Measurements from ENCODE around the gene APOL6.

DNA sequence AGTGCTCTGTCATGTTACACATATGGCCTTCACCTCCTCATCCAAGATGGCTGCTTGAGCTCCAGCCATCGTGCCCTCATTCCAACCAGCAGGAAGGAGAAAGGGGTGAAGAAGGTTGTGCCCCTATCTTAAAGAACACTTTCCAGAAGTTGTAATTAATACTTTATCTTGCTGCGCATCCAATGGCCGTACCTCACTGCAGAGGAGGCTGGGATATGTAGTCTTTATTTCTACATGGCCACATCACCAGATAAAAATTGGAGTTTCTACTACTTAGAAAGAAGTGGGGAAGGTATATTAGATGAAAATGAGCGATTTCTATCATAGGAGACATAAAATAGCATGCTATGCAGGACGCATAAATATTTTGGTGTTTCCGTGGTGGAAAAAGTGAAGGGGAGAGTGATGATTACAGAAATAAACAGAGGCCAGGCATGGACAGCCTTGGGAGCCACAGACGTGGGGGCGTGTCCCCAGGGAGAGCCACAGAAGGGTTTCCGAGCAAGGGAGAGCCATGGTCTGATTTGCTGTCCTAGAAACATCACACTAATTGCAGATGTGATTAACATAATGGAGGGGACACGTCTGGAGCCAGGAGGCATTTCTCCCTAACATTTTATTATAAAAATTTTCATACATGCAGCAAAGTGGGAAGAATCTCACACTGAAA lies 22.3 kb upstream of the APOL6 start:
- TF ChIP-seq, protein P1, sequence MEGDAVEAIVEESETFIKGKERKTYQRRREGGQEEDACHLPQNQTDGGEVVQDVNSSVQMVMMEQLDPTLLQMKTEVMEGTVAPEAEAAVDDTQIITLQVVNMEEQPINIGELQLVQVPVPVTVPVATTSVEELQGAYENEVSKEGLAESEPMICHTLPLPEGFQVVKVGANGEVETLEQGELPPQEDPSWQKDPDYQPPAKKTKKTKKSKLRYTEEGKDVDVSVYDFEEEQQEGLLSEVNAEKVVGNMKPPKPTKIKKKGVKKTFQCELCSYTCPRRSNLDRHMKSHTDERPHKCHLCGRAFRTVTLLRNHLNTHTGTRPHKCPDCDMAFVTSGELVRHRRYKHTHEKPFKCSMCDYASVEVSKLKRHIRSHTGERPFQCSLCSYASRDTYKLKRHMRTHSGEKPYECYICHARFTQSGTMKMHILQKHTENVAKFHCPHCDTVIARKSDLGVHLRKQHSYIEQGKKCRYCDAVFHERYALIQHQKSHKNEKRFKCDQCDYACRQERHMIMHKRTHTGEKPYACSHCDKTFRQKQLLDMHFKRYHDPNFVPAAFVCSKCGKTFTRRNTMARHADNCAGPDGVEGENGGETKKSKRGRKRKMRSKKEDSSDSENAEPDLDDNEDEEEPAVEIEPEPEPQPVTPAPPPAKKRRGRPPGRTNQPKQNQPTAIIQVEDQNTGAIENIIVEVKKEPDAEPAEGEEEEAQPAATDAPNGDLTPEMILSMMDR (IDR thresholded peaks at IDR 0.05; ENCODE audit: extremely low read depth in 1 of 2, insufficient read depth in 1 of 2, low read depth in 1 of 2, low read length in 2 of 2): no peak
- TF ChIP-seq JUN (IDR thresholded peaks at IDR 0.05; ENCODE audit: borderline replicate concordance, insufficient read depth, insufficient read length, low read depth): no peak
- no peak for TF ChIP-seq GATA2 (IDR thresholded peaks at IDR 0.05; ENCODE audit: insufficient read depth, insufficient read length, low read depth, low read length)
- no peak for TF ChIP-seq POLR2AphosphoS5 (IDR thresholded peaks at IDR 0.05; ENCODE audit: insufficient read depth, low read depth, low read length)
- TF ChIP-seq, protein P2, sequence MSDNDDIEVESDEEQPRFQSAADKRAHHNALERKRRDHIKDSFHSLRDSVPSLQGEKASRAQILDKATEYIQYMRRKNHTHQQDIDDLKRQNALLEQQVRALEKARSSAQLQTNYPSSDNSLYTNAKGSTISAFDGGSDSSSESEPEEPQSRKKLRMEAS (IDR thresholded peaks at IDR 0.05; ENCODE audit: insufficient read depth, insufficient read length): no peak
- TF ChIP-seq POLR2A (IDR thresholded peaks at IDR 0.05; ENCODE audit: low read depth, low read length): no peak
- TF ChIP-seq FOS (IDR thresholded peaks at IDR 0.05; ENCODE audit: borderline replicate concordance, insufficient read depth, low read length): no peak
- no peak for TF ChIP-seq EZH2 (IDR thresholded peaks at IDR 0.05; ENCODE audit: borderline replicate concordance, low read depth, low read length, severe bottlenecking)
